H9 (cell line): ENCODE results near the gene DUSP1. TPM values are rescaled to one million over a fixed set of nuclear protein-coding genes. Genes with fewer than 3 reads are reported as not detected.

Experiments used
- DNase-seq: peaks from one replicate; pipeline ENCODE4 v3.0.0-alpha.2; 2017
- H2AFZ ChIP-seq: one replicate; pipeline ENCODE4 v1.6.1; 2013; ENCODE audit warnings: mild to moderate bottlenecking, low read length, control low read depth, moderate library complexity
- H2AK5ac ChIP-seq: 2 replicates; pipeline ENCODE4 v1.6.1; 2013; ENCODE audit warnings: low read length, control low read depth, mixed read lengths; ENCODE audit not compliant: insufficient read length
- H2BK120ac ChIP-seq: one replicate; pipeline ENCODE4 v1.6.1; 2013; ENCODE audit warnings: low read depth, mild to moderate bottlenecking, low read length, control low read depth, inconsistent platforms; ENCODE audit not compliant: poor library complexity, severe bottlenecking
- H2BK12ac ChIP-seq: 2 replicates; pipeline ENCODE4 v1.6.1; 2013; ENCODE audit warnings: low read length, control low read depth, mixed read lengths, low read depth; ENCODE audit not compliant: insufficient read length
- H2BK15ac ChIP-seq: 2 replicates; pipeline ENCODE4 v1.6.1; 2013; ENCODE audit warnings: low read depth, low read length, control low read depth
- H2BK20ac ChIP-seq: one replicate; pipeline ENCODE4 v1.6.1; 2013; ENCODE audit warnings: low read depth, mild to moderate bottlenecking, low read length, control low read depth, inconsistent platforms; ENCODE audit not compliant: poor library complexity, severe bottlenecking
- H2BK5ac ChIP-seq: 2 replicates; pipeline ENCODE4 v1.6.1; 2013; ENCODE audit warnings: low read length, control low read depth, mixed read lengths; ENCODE audit not compliant: insufficient read length
- H3K14ac ChIP-seq: 2 replicates; pipeline ENCODE4 v1.6.1; 2013; ENCODE audit warnings: low read length, control low read depth; ENCODE audit not compliant: insufficient read depth
- H3K18ac ChIP-seq: 2 replicates; pipeline ENCODE4 v1.6.1; 2013; ENCODE audit warnings: low read depth, mild to moderate bottlenecking, mixed read lengths, low read length, control low read depth; ENCODE audit not compliant: insufficient read length
- H3K23ac ChIP-seq: 2 replicates; pipeline ENCODE4 v1.6.1; 2013; ENCODE audit warnings: low read length, control low read depth, mixed read lengths, low read depth; ENCODE audit not compliant: insufficient read length
- H3K23me2 ChIP-seq: 2 replicates; pipeline ENCODE4 v1.6.1; 2013; ENCODE audit warnings: low read depth, mild to moderate bottlenecking, mixed read lengths, low read length, control low read depth; ENCODE audit not compliant: insufficient read length, poor library complexity, severe bottlenecking
- H3K27ac ChIP-seq: 2 replicates; pipeline ENCODE4 v1.5.1; 2013; ENCODE audit warnings: low read length, control low read depth, mixed read lengths, low read depth; ENCODE audit not compliant: insufficient read length
- H3K27me3 ChIP-seq: 2 replicates; pipeline ENCODE4 v1.6.1; 2013; ENCODE audit warnings: low read length, control low read depth, inconsistent platforms; ENCODE audit not compliant: insufficient read depth
- H3K4ac ChIP-seq: 2 replicates; pipeline ENCODE4 v1.6.1; 2013; ENCODE audit warnings: low read depth, mild to moderate bottlenecking, control low read depth, inconsistent platforms, low read length, moderate library complexity
- H3K4me1 ChIP-seq: 2 replicates; pipeline ENCODE4 v1.6.1; 2013; ENCODE audit warnings: low read length, control low read depth, inconsistent platforms; ENCODE audit not compliant: insufficient read depth
- H3K4me2 ChIP-seq: 2 replicates; pipeline ENCODE4 v1.6.1; 2013; ENCODE audit warnings: low read length, control low read depth, mixed read lengths; ENCODE audit not compliant: insufficient read length, insufficient read depth
- H3K56ac ChIP-seq: 2 replicates; pipeline ENCODE4 v1.6.1; 2013; ENCODE audit warnings: low read depth, mild to moderate bottlenecking, mixed read lengths, low read length, control low read depth; ENCODE audit not compliant: insufficient read length
- H3K79me1 ChIP-seq: 2 replicates; pipeline ENCODE4 v1.6.1; 2013; ENCODE audit warnings: low read depth, mild to moderate bottlenecking, moderate library complexity, low read length, control low read depth, inconsistent platforms; ENCODE audit not compliant: insufficient read depth, poor library complexity, severe bottlenecking
- H3K79me2 ChIP-seq: 2 replicates; pipeline ENCODE4 v1.6.1; 2013; ENCODE audit warnings: low read length, control low read depth, inconsistent platforms; ENCODE audit not compliant: insufficient read depth
- H3K9ac ChIP-seq: 2 replicates; pipeline ENCODE4 v1.6.1; 2013; ENCODE audit warnings: low read length, control low read depth, mixed read lengths; ENCODE audit not compliant: insufficient read length; ENCODE audit errors: extremely low read depth
- H3K9me3 ChIP-seq: one replicate; pipeline ENCODE4 v1.6.1; 2013; ENCODE audit warnings: low read depth, low read length, inconsistent platforms; ENCODE audit not compliant: control insufficient read depth
- H3T11ph ChIP-seq: one replicate; pipeline ENCODE4 v1.6.1; 2013; ENCODE audit warnings: mild to moderate bottlenecking, low read length, control low read depth, inconsistent platforms
- H4K20me1 ChIP-seq: one replicate; pipeline ENCODE4 v1.6.1; 2013; ENCODE audit not compliant: control insufficient read depth, insufficient read length, insufficient read depth
- H4K5ac ChIP-seq: 2 replicates; pipeline ENCODE4 v1.6.1; 2013; ENCODE audit warnings: low read depth, mild to moderate bottlenecking, mixed read lengths, low read length, control low read depth; ENCODE audit not compliant: insufficient read length
- H4K8ac ChIP-seq: replicated peaks from 2 replicates; pipeline ENCODE4 v1.6.1; 2013; ENCODE audit warnings: low read length, control low read depth, mixed read lengths, low read depth; ENCODE audit not compliant: insufficient read length
- H4K91ac ChIP-seq: 2 replicates; pipeline ENCODE4 v1.6.1; 2013; ENCODE audit warnings: low read depth, mild to moderate bottlenecking, moderate library complexity, mixed read lengths, low read length, control low read depth; ENCODE audit not compliant: insufficient read length
- H3K27ac Mint-ChIP-seq, 3 experiments: 2 replicates in 2 of 3; 3 replicates in 1 of 3; pipeline ENCODE4 v1.8.0; 2020 to 2021; ENCODE audit warnings: mixed read lengths in 3 of 3, mild to moderate bottlenecking in 1 of 3, moderate library complexity in 1 of 3
- H3K27me3 Mint-ChIP-seq: 2 replicates; pipeline ENCODE4 v1.8.0; 2021; ENCODE audit warnings: low read depth, mild to moderate bottlenecking, moderate library complexity, mixed read lengths
- H3K36me3 Mint-ChIP-seq, 3 experiments: 2 replicates in 2 of 3; 3 replicates in 1 of 3; pipeline ENCODE4 v1.8.0; 2020 to 2021; ENCODE audit warnings: low read depth in 3 of 3, mixed read lengths in 3 of 3; ENCODE audit not compliant: insufficient read depth in 1 of 3
- H3K4me1 Mint-ChIP-seq, 2 experiments: 2 replicates each; pipeline ENCODE4 v1.8.0; 2020; ENCODE audit warnings: mixed read lengths in 2 of 2
- H3K4me3 Mint-ChIP-seq, 2 experiments: 2 replicates in 1 of 2; 3 replicates in 1 of 2; pipeline ENCODE4 v1.8.0; 2020 to 2021; ENCODE audit warnings: mild to moderate bottlenecking in 2 of 2, mixed read lengths in 2 of 2, moderate library complexity in 1 of 2
- H3K9me3 Mint-ChIP-seq, 2 experiments: 2 replicates in 1 of 2; 3 replicates in 1 of 2; pipeline ENCODE4 v1.8.0; 2020; ENCODE audit warnings: mild to moderate bottlenecking in 2 of 2, mixed read lengths in 2 of 2, moderate library complexity in 1 of 2
- CTCF ChIP-seq: fragments of 200-600 bp; sonication (generic); conservative IDR thresholded peaks from 3 replicates; pipeline ENCODE4 v1.8.0; 2021; ENCODE audit warnings: antibody characterized with exemption, mild to moderate bottlenecking
- WGBS: extraction: QIAGEN DNeasy Blood & Tissue Kit; methylation state at CpG from one replicate; pipeline ENCODE4 v1.1.7; 2013; ENCODE audit warnings: missing lambda C conversion rate, low lambda C conversion rate, mixed read lengths; ENCODE audit not compliant: insufficient read length; ENCODE audit errors: extremely low coverage; 5-methylcytosine and 5-hydroxymethylcytosine counted together
- total RNA-seq: library from RNA; stranded (reverse); gene quantifications from 2 replicates; pipeline ENCODE4 v1.2.1, GENCODE V29; 2021

The DUSP1 gene
- total RNA-seq, 1 experiment from 2014 or later: 10.9 TPM

- H3K4ac ChIP-seq: no peak overlapping the region
- H3K79me2 ChIP-seq: no peaks in the 10 kb centered on the region
- H2BK5ac ChIP-seq: no peak overlapping the region
- TF ChIP-seq CTCF: no peak
- H3K27me3 ChIP-seq: no peaks in the 10 kb centered on the region
- no peak overlapping the region for H3K4me2 ChIP-seq
- Mint-ChIP-seq H3K27ac (no peak overlapping the region), H3K4me3 (no peak overlapping the region), H3K4me1 (peaks cover 2 to 3% of the 10 kb centered on the region in 2 experiments; a peak in 1 of 4 replicates), H3K27me3 (peaks cover 79% of the 10 kb centered on the region), H3K9me3 (no peaks in the 10 kb centered on the region), H3K36me3 (no peaks in the 10 kb centered on the region)
- H2BK20ac ChIP-seq: no peak overlapping the region
- no peaks in the 10 kb centered on the region for H3K4me1 ChIP-seq
- H4K20me1 ChIP-seq: no peaks in the 10 kb centered on the region
- H4K5ac ChIP-seq: no peak overlapping the region
- H3K27ac ChIP-seq: no peak overlapping the region
- H3K79me1 ChIP-seq: no peaks in the 10 kb centered on the region
- H3T11ph ChIP-seq: no peak overlapping the region
- H2AK5ac ChIP-seq: no peak overlapping the region
- H3K9ac ChIP-seq: no peak overlapping the region
- no peak overlapping the region for H2BK15ac ChIP-seq
- H3K23ac ChIP-seq: no peak overlapping the region
- H3K14ac ChIP-seq: no peak overlapping the region
- H4K91ac ChIP-seq: no peak overlapping the region
- no peak overlapping the region for H2BK120ac ChIP-seq
- no peak for DNase-seq
- no peaks in the 10 kb centered on the region for H3K9me3 ChIP-seq
- H3K56ac ChIP-seq: no peak overlapping the region
- no CpG with 5 or more reads among the region's 5 CpGs for WGBS
- H3K18ac ChIP-seq: no peak overlapping the region
- H2BK12ac ChIP-seq: no peak overlapping the region
- no peak overlapping the region for H4K8ac ChIP-seq
- H3K23me2 ChIP-seq: no peaks in the 10 kb centered on the region
- no peak overlapping the region for H2AFZ ChIP-seq
These were observed 45.2 kb downstream of the DUSP1 start for GRCh38 chr5:172725785-172726184.
